Measurements from ENCODE around the gene ASAP3. TPM values are rescaled to one million over a fixed set of nuclear protein-coding genes. Genes with fewer than 3 reads are reported as not detected.

Gene ASAP3
- total and polyA plus RNA-seq, 2 of the 13 experiments (the other 11 are each of a cell fraction or from before 2014, with no cell fraction given), result 32.6 to 37.0 TPM

- no peak for TF ChIP-seq ZHX2 (IDR thresholded peaks at IDR 0.05; ENCODE audit: low read depth)
- 0 out of 2 replicates have a peak, but pooled peaks have one; percentile 63 for TF ChIP-seq ZHX2 (CRISPR knock-in tag; IDR thresholded peaks at IDR 0.05; ENCODE audit: borderline replicate concordance)
- no peak; the same call in 1 of the 2 replicates for TF ChIP-seq KLF6 (CRISPR knock-in tag; IDR thresholded peaks at IDR 0.05)
- no peak for TF ChIP-seq ZFP41 (CRISPR knock-in tag; IDR thresholded peaks at IDR 0.05; ENCODE audit: borderline replicate concordance)
- no peak for TF ChIP-seq ZNF124 (CRISPR knock-in tag; IDR thresholded peaks at IDR 0.05)
- no peak for TF ChIP-seq ZMYM2 (CRISPR knock-in tag; IDR thresholded peaks at IDR 0.05)
- no peak for TF ChIP-seq SYNCRIP (IDR thresholded peaks at IDR 0.05; ENCODE audit: insufficient read depth, low read depth, low read length)
- TF ChIP-seq MATR3 (CRISPR knock-in tag; IDR thresholded peaks at IDR 0.05), result no peak
- no peak; the same call in 1 of the 2 replicates for TF ChIP-seq E2F5 (CRISPR knock-in tag; conservative IDR thresholded peaks at IDR 0.05)
- no peak for TF ChIP-seq TCF7 (IDR thresholded peaks at IDR 0.05; ENCODE audit: low read depth)
- TF ChIP-seq ZNF740 (CRISPR knock-in tag; IDR thresholded peaks at IDR 0.05), result peak; percentile 52; the same call in 1 of the 2 replicates
- no peak for TF ChIP-seq PTBP1 (IDR thresholded peaks at IDR 0.05; ENCODE audit: low read depth, low read length, poor library complexity, severe bottlenecking)
- TF ChIP-seq RFX1 (IDR thresholded peaks at IDR 0.05), result no peak
- no peak for TF ChIP-seq ISX (CRISPR knock-in tag; conservative IDR thresholded peaks at IDR 0.05)
- TF ChIP-seq POLR2AphosphoS2 (IDR thresholded peaks at IDR 0.05; ENCODE audit: low read depth, low read length), result no peak
- TF ChIP-seq RARA (CRISPR knock-in tag; IDR thresholded peaks at IDR 0.05), result no peak
- TF ChIP-seq GATA4 (IDR thresholded peaks at IDR 0.05; ENCODE audit: borderline replicate concordance, low read depth), result no peak
- TF ChIP-seq NR2F2 (IDR thresholded peaks at IDR 0.05; ENCODE audit: borderline replicate concordance, low read depth), result no peak
- TF ChIP-seq HOXA3 (CRISPR knock-in tag; IDR thresholded peaks at IDR 0.05), result no peak
- TF ChIP-seq TRIM22 (IDR thresholded peaks at IDR 0.05), result no peak
- 0 out of 2 replicates have a peak, but pooled peaks have one; percentile 9 for TF ChIP-seq TGIF2 (CRISPR knock-in tag; IDR thresholded peaks at IDR 0.05)
- no peak for TF ChIP-seq MLLT10 (CRISPR knock-in tag; IDR thresholded peaks at IDR 0.05)
- peak; percentile 44; the same call in 1 of the 2 replicates for TF ChIP-seq HDAC1 (CRISPR knock-in tag; IDR thresholded peaks at IDR 0.05)
Observed at GRCh38 chr1:23424293-23425192, 59.4 kb downstream of the ASAP3 start, which contains the start of gene TCEA3 (continued).

All from HepG2 (cell line).